ENCODE data around the gene TRAF3.

Gene TRAF3

GRCh38 chr14:102902086-102902485 lies 124.8 kb downstream of the TRAF3 start:
- DNase-seq (ENCODE audit: low read depth): no peak

GRCh38 chr14:102902523-102903247 lies 125.4 kb downstream of the TRAF3 start:
- Histone ChIP-seq H3K36me3 (ENCODE audit: control insufficient read depth, insufficient read depth, low read length, severe bottlenecking) (peaks cover 36% of the 10 kb centered on the region), H3K4me1 (ENCODE audit: control insufficient read depth, insufficient read depth, low read length) (peaks cover 1% of the 10 kb centered on the region), H3K4me3 (ENCODE audit: low read length) (no peak overlapping the region), H3K9me3 (ENCODE audit: control insufficient read depth, low read length) (no peaks in the 10 kb centered on the region), H3K27me3 (replicated peaks; ENCODE audit: control insufficient read depth, insufficient read depth, low read length) (no peaks in the 10 kb centered on the region), H3K9ac (ENCODE audit: low read length) (no peak overlapping the region)
- DNase-seq (ENCODE audit: low read depth): no peak

More at GRCh38 chr14:102902086-102902485, 124.8 kb downstream of the TRAF3 start:
- H3K9me3 ChIP-seq (ENCODE audit: control insufficient read depth, low read length): no peaks in the 10 kb centered on the region
- H3K36me3 ChIP-seq (ENCODE audit: control insufficient read depth, insufficient read depth, low read length, severe bottlenecking): peaks cover 31% of the 10 kb centered on the region
- no peaks in the 10 kb centered on the region for H3K27me3 ChIP-seq (replicated peaks; ENCODE audit: control insufficient read depth, insufficient read depth, low read length)
- no peak overlapping the region for H3K4me3 ChIP-seq (ENCODE audit: low read length)
- peaks cover 7% of the 10 kb centered on the region for H3K4me1 ChIP-seq (ENCODE audit: control insufficient read depth, insufficient read depth, low read length)
- no peak overlapping the region for H3K9ac ChIP-seq (ENCODE audit: low read length)

GRCh38 chr14:102903248-102903888 lies 126.1 kb downstream of the TRAF3 start:
- no peaks in the 10 kb centered on the region for H3K4me1 ChIP-seq (ENCODE audit: control insufficient read depth, insufficient read depth, low read length)
- H3K36me3 ChIP-seq (ENCODE audit: control insufficient read depth, insufficient read depth, low read length, severe bottlenecking): peaks cover 36% of the 10 kb centered on the region
- DNase-seq (ENCODE audit: low read depth): no peak
- no peak overlapping the region for H3K9ac ChIP-seq (ENCODE audit: low read length)
- no peaks in the 10 kb centered on the region for H3K27me3 ChIP-seq (replicated peaks; ENCODE audit: control insufficient read depth, insufficient read depth, low read length)
- H3K9me3 ChIP-seq (ENCODE audit: control insufficient read depth, low read length): no peaks in the 10 kb centered on the region
- H3K4me3 ChIP-seq (ENCODE audit: low read length): no peak overlapping the region

GRCh38 chr14:102903889-102904512 lies 126.8 kb downstream of the TRAF3 start:
- no peak overlapping the region for H3K9ac ChIP-seq (ENCODE audit: low read length)
- H3K9me3 ChIP-seq (ENCODE audit: control insufficient read depth, low read length): no peaks in the 10 kb centered on the region
- H3K36me3 ChIP-seq (ENCODE audit: control insufficient read depth, insufficient read depth, low read length, severe bottlenecking): peaks cover 36% of the 10 kb centered on the region
- no peak overlapping the region for H3K4me3 ChIP-seq (ENCODE audit: low read length)
- H3K4me1 ChIP-seq (ENCODE audit: control insufficient read depth, insufficient read depth, low read length): no peaks in the 10 kb centered on the region
- H3K27me3 ChIP-seq (replicated peaks; ENCODE audit: control insufficient read depth, insufficient read depth, low read length): no peaks in the 10 kb centered on the region
- DNase-seq (ENCODE audit: low read depth): no peak

GRCh38 chr14:102905116-102906108 lies 128.2 kb downstream of the TRAF3 start:
- no peak for DNase-seq (ENCODE audit: low read depth)
- no peaks in the 10 kb centered on the region for H3K9me3 ChIP-seq (ENCODE audit: control insufficient read depth, low read length)
- no peaks in the 10 kb centered on the region for H3K27me3 ChIP-seq (replicated peaks; ENCODE audit: control insufficient read depth, insufficient read depth, low read length)
- peaks cover 36% of the 10 kb centered on the region for H3K36me3 ChIP-seq (ENCODE audit: control insufficient read depth, insufficient read depth, low read length, severe bottlenecking)
- H3K9ac ChIP-seq (ENCODE audit: low read length): no peak overlapping the region
- H3K4me3 ChIP-seq (ENCODE audit: low read length): no peak overlapping the region
- H3K4me1 ChIP-seq (ENCODE audit: control insufficient read depth, insufficient read depth, low read length): no peaks in the 10 kb centered on the region

GRCh38 chr14:102906616-102907302 lies 129.5 kb downstream of the TRAF3 start:
- Histone ChIP-seq H3K9me3 (ENCODE audit: control insufficient read depth, low read length) (no peaks in the 10 kb centered on the region), H3K9ac (ENCODE audit: low read length) (no peak overlapping the region), H3K27me3 (replicated peaks; ENCODE audit: control insufficient read depth, insufficient read depth, low read length) (no peaks in the 10 kb centered on the region), H3K4me3 (ENCODE audit: low read length) (no peak overlapping the region), H3K36me3 (ENCODE audit: control insufficient read depth, insufficient read depth, low read length, severe bottlenecking) (peaks cover 31% of the 10 kb centered on the region), H3K4me1 (ENCODE audit: control insufficient read depth, insufficient read depth, low read length) (no peaks in the 10 kb centered on the region)
- DNase-seq (ENCODE audit: low read depth): no peak

GRCh38 chr14:102907303-102907844 lies 130.1 kb downstream of the TRAF3 start:
- no peaks in the 10 kb centered on the region for H3K9me3 ChIP-seq (ENCODE audit: control insufficient read depth, low read length)
- DNase-seq (ENCODE audit: low read depth): no peak
- no peak overlapping the region for H3K9ac ChIP-seq (ENCODE audit: low read length)
- no peak overlapping the region for H3K4me3 ChIP-seq (ENCODE audit: low read length)
- peaks cover 31% of the 10 kb centered on the region for H3K36me3 ChIP-seq (ENCODE audit: control insufficient read depth, insufficient read depth, low read length, severe bottlenecking)
- H3K27me3 ChIP-seq (replicated peaks; ENCODE audit: control insufficient read depth, insufficient read depth, low read length): no peaks in the 10 kb centered on the region
- H3K4me1 ChIP-seq (ENCODE audit: control insufficient read depth, insufficient read depth, low read length): no peaks in the 10 kb centered on the region

- Histone ChIP-seq H3K27me3 (replicated peaks; ENCODE audit: control insufficient read depth, insufficient read depth, low read length) (no peaks in the 10 kb centered on the region), H3K9me3 (ENCODE audit: control insufficient read depth, low read length) (no peaks in the 10 kb centered on the region), H3K4me1 (ENCODE audit: control insufficient read depth, insufficient read depth, low read length) (no peaks in the 10 kb centered on the region), H3K9ac (ENCODE audit: low read length) (no peak overlapping the region), H3K36me3 (ENCODE audit: control insufficient read depth, insufficient read depth, low read length, severe bottlenecking) (peaks cover 31% of the 10 kb centered on the region), H3K4me3 (ENCODE audit: low read length) (no peak overlapping the region)
- DNase-seq (ENCODE audit: low read depth): no peak
Observed at GRCh38 chr14:102907980-102908730, 130.9 kb downstream of the TRAF3 start.

GRCh38 chr14:102908766-102909455 lies 131.7 kb downstream of the TRAF3 start:
- H3K27me3 ChIP-seq (replicated peaks; ENCODE audit: control insufficient read depth, insufficient read depth, low read length): no peaks in the 10 kb centered on the region
- H3K9ac ChIP-seq (ENCODE audit: low read length): no peak overlapping the region
- no peak overlapping the region for H3K4me3 ChIP-seq (ENCODE audit: low read length)
- no peaks in the 10 kb centered on the region for H3K4me1 ChIP-seq (ENCODE audit: control insufficient read depth, insufficient read depth, low read length)
- H3K9me3 ChIP-seq (ENCODE audit: control insufficient read depth, low read length): no peaks in the 10 kb centered on the region
- peaks cover 23% of the 10 kb centered on the region for H3K36me3 ChIP-seq (ENCODE audit: control insufficient read depth, insufficient read depth, low read length, severe bottlenecking)
- no peak for DNase-seq (ENCODE audit: low read depth)
